Measurements from ENCODE around the gene WDR64. TPM values are rescaled to one million over a fixed set of nuclear protein-coding genes. Genes with fewer than 3 reads are reported as not detected.
A peak's percentile ranks its signal among the peaks of the same experiment; 100 is the strongest.

Gene WDR64
- total RNA-seq, 1 donor from 2014 or later = not detected

DNA sequence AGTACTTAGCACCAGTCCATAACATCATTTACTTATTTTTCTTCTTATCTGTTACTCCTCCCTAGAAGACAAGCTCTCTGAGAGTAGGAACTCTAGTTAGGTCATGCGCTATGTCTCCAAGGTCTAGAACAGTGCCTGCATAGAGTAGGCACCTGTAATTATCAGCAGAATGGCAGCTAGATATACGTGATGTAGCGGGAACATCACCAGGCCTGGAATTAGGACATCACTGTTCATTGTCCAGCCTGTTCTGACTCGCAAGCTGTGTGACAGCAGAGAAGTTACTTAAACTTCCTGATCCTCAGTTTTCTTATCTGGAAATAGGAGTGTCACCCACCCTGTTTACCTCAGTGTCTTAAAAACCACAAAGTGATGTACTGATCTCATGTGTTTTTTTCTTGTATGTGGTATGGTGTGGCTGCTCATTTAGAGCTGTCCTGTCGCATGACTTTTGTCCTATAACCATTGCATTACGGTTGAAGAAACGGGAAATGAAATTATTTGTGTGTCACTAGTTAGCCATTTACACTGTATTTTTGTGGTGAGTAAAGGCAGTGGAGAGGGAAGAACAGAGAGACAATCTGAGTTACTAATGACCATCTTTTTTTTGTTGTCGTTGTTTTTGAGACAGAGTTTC is 158.8 kb downstream of the WDR64 start:
- ATAC-seq = peak; percentile 66 to 76
- no peak for DNase-seq

GRCh38 chr1:241813768-241814320 is 161.8 kb downstream of the WDR64 start:
- TF ChIP-seq, protein P1, sequence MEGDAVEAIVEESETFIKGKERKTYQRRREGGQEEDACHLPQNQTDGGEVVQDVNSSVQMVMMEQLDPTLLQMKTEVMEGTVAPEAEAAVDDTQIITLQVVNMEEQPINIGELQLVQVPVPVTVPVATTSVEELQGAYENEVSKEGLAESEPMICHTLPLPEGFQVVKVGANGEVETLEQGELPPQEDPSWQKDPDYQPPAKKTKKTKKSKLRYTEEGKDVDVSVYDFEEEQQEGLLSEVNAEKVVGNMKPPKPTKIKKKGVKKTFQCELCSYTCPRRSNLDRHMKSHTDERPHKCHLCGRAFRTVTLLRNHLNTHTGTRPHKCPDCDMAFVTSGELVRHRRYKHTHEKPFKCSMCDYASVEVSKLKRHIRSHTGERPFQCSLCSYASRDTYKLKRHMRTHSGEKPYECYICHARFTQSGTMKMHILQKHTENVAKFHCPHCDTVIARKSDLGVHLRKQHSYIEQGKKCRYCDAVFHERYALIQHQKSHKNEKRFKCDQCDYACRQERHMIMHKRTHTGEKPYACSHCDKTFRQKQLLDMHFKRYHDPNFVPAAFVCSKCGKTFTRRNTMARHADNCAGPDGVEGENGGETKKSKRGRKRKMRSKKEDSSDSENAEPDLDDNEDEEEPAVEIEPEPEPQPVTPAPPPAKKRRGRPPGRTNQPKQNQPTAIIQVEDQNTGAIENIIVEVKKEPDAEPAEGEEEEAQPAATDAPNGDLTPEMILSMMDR (IDR thresholded peaks at IDR 0.05) = no peak
- Histone ChIP-seq H3K36me3 (no peaks in the 10 kb centered on the region), H3K4me3 (no peak overlapping the region), H3K27ac (no peak overlapping the region), H3K27me3 (ENCODE audit: low read depth) (no peaks in the 10 kb centered on the region), H3K4me1 (no peaks in the 10 kb centered on the region), H3K9me3 (no peaks in the 10 kb centered on the region)
- ATAC-seq (peak; percentile 49 to 60), DNase-seq (no peak)
- intact Hi-C loops (cut with DNase I) = no loop called here

More for the DNA sequence above, 158.8 kb downstream of the WDR64 start:
- intact Hi-C loops (cut with DNase I) = no loop called here
- TF ChIP-seq, protein P1 (IDR thresholded peaks at IDR 0.05) = no peak
- H3K36me3 ChIP-seq = no peaks in the 10 kb centered on the region
- no peaks in the 10 kb centered on the region for H3K27me3 ChIP-seq (ENCODE audit: low read depth)
- H3K27ac ChIP-seq = no peak overlapping the region
- H3K4me1 ChIP-seq = no peaks in the 10 kb centered on the region
- no peaks in the 10 kb centered on the region for H3K9me3 ChIP-seq
- no peak overlapping the region for H3K4me3 ChIP-seq

- Histone ChIP-seq H3K9me3 (no peaks in the 10 kb centered on the region), H3K4me3 (no peak overlapping the region), H3K36me3 (no peaks in the 10 kb centered on the region), H3K4me1 (no peaks in the 10 kb centered on the region), H3K27ac (no peak overlapping the region), H3K27me3 (ENCODE audit: low read depth) (no peaks in the 10 kb centered on the region)
- TF ChIP-seq, protein P1 (IDR thresholded peaks at IDR 0.05) = no peak
- intact Hi-C loops (cut with DNase I) = no loop called here
- DNase-seq = no peak
- ATAC-seq = no peak
Measured at GRCh38 chr1:241816008-241816407, 163.9 kb downstream of the WDR64 start.

GRCh38 chr1:241817331-241817792 is 165.3 kb downstream of the WDR64 start:
- H3K4me3 ChIP-seq = no peak overlapping the region
- TF ChIP-seq, protein P1 (IDR thresholded peaks at IDR 0.05) = no peak
- H3K27ac ChIP-seq = no peak overlapping the region
- no peaks in the 10 kb centered on the region for H3K9me3 ChIP-seq
- ATAC-seq = peak; percentile 25 to 32
- intact Hi-C loops (cut with DNase I) = no loop called here
- no peak for DNase-seq
- no peaks in the 10 kb centered on the region for H3K36me3 ChIP-seq
- H3K4me1 ChIP-seq = no peaks in the 10 kb centered on the region
- no peaks in the 10 kb centered on the region for H3K27me3 ChIP-seq (ENCODE audit: low read depth)

DNA sequence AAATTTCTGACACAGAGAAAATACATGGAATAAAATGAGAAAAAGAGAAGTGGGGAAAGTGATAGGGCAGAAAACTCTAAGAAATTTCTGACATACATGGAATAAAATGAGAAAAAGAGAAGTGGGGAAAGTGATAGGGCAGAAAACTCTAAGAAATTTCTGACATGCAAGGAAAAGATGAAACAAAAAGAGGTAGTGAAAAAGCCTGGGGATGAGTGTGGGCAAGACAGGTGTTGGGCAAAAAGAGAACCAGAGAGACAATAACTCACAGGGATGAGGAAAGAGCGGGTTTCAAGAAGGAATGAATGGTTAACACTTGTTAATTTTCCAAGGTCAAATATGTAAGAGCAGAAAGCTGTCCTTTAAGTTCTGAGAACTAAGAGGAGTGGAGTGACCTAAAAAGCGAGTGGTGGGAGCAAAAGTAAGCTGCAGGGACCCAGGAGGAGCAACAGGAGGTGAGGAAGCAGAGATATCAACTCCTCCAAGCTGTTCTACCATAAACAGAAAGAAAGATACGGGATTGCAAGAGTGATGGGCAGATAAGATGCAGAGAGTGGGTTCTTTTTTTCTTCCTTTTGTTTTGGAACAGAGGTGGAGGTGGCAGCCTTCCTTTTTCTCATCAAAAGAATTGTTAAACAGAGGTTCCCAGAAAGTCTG is 166.0 kb downstream of the WDR64 start:
- Histone ChIP-seq H3K36me3 (no peaks in the 10 kb centered on the region), H3K27me3 (ENCODE audit: low read depth) (no peaks in the 10 kb centered on the region), H3K9me3 (no peaks in the 10 kb centered on the region), H3K27ac (no peak overlapping the region), H3K4me3 (no peak overlapping the region), H3K4me1 (no peaks in the 10 kb centered on the region)
- intact Hi-C loops (cut with DNase I) = no loop called here
- DNase-seq = no peak
- TF ChIP-seq, protein P1 (IDR thresholded peaks at IDR 0.05) = no peak
- peak in 1 of 2 donors; percentile 13 for ATAC-seq

Data from lower lobe of right lung (tissue), 2 donors.